ENCODE results near the gene POLR3A. TPM values are rescaled to one million over a fixed set of nuclear protein-coding genes. Genes with fewer than 3 reads are reported as not detected.

Gene POLR3A
- total RNA-seq, 1 experiment from 2014 or later: 14.9 TPM

DNA sequence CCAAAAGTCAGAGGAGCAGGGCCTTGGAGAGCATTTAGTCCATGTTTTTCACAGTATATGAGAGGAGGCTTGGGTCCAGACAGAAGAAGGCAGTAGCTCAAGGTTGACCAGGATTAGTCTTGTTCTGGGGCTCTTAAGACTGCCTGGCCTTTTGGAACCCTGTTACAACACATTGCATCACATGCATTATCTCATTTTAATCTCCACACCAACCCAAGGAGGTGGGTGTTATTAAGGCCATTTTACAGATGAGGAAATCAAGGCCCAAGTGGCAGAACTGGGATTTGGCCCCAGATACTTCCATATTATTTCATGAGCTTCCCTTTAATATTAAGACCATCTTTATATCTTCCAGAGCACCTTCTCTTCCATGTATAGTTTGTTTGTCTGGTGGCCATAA is 43.2 kb upstream of the POLR3A start:
- no peak for DNase-seq
- no peaks in the 10 kb centered on the region for H4K20me1 ChIP-seq (ENCODE audit: insufficient read depth)
- H3K9me3 ChIP-seq (ENCODE audit: insufficient read depth, low read depth): no peaks in the 10 kb centered on the region
- POLR2A ChIA-PET (ENCODE audit: unreplicated experiment): no interaction called here
- CTCF ChIA-PET: no interaction called here
- no peaks in the 10 kb centered on the region for H3K9me2 ChIP-seq (ENCODE audit: insufficient read depth)
- no peak overlapping the region for H3K4me3 ChIP-seq
- H2AFZ ChIP-seq: no peak overlapping the region
- peaks cover 9% of the 10 kb centered on the region; the same call in 1 of the 2 replicates for H3K27me3 ChIP-seq (ENCODE audit: insufficient read depth, low read depth)
- H3K36me3 ChIP-seq (ENCODE audit: low read depth): no peaks in the 10 kb centered on the region
- no TSS peak for BruUV-seq (replicated peaks)
- no peaks in the 10 kb centered on the region for H3K79me2 ChIP-seq (ENCODE audit: low read depth)
- no peaks in the 10 kb centered on the region for H3K4me1 ChIP-seq (replicated peaks; ENCODE audit: insufficient read depth)
- intact Hi-C loops (cut with micrococcal nuclease; ENCODE audit: unreplicated experiment): no loop called here
- no peak overlapping the region for H3K27ac ChIP-seq
- TF ChIP-seq, protein P1, sequence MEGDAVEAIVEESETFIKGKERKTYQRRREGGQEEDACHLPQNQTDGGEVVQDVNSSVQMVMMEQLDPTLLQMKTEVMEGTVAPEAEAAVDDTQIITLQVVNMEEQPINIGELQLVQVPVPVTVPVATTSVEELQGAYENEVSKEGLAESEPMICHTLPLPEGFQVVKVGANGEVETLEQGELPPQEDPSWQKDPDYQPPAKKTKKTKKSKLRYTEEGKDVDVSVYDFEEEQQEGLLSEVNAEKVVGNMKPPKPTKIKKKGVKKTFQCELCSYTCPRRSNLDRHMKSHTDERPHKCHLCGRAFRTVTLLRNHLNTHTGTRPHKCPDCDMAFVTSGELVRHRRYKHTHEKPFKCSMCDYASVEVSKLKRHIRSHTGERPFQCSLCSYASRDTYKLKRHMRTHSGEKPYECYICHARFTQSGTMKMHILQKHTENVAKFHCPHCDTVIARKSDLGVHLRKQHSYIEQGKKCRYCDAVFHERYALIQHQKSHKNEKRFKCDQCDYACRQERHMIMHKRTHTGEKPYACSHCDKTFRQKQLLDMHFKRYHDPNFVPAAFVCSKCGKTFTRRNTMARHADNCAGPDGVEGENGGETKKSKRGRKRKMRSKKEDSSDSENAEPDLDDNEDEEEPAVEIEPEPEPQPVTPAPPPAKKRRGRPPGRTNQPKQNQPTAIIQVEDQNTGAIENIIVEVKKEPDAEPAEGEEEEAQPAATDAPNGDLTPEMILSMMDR (conservative IDR thresholded peaks at IDR 0.05): no peak
- TF ChIP-seq EZH2 (IDR thresholded peaks at IDR 0.05; ENCODE audit: low read depth): no peak
- no peaks in the 10 kb centered on the region for H3F3A ChIP-seq (ENCODE audit: insufficient read depth, low read depth)
- no peak overlapping the region for H3K4me2 ChIP-seq

DNA sequence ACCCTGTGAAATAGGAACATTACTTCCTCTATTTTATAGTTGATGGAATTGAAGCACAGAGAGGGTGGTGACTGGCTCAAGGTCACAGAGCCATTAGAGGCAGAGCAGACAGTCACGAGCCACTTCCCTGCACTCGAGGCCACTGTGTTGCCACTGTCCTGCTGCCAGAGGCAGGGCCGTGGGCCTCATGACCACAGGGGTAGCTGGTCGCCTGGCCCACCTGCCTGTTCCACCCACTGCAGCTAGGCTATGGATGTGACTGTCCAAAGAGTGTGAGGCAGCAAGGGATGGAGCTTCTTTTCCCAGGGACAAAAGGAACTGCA is 42.5 kb upstream of the POLR3A start:
- POLR2A ChIA-PET (ENCODE audit: unreplicated experiment): no interaction called here
- no peak overlapping the region for H2AFZ ChIP-seq
- intact Hi-C loops (cut with micrococcal nuclease; ENCODE audit: unreplicated experiment): no loop called here
- no peaks in the 10 kb centered on the region for H4K20me1 ChIP-seq (ENCODE audit: insufficient read depth)
- no peaks in the 10 kb centered on the region for H3K79me2 ChIP-seq (ENCODE audit: low read depth)
- CTCF ChIA-PET: no interaction called here
- no peaks in the 10 kb centered on the region for H3K9me3 ChIP-seq (ENCODE audit: insufficient read depth, low read depth)
- H3K27ac ChIP-seq: no peak overlapping the region
- peaks cover 2% of the 10 kb centered on the region; the same call in 1 of the 2 replicates for H3K27me3 ChIP-seq (ENCODE audit: insufficient read depth, low read depth)
- no peak overlapping the region for H3K4me2 ChIP-seq
- no peak overlapping the region for H3K4me3 ChIP-seq
- H3K36me3 ChIP-seq (ENCODE audit: low read depth): no peaks in the 10 kb centered on the region
- no peaks in the 10 kb centered on the region for H3K9me2 ChIP-seq (ENCODE audit: insufficient read depth)
- H3F3A ChIP-seq (ENCODE audit: insufficient read depth, low read depth): no peaks in the 10 kb centered on the region
- TF ChIP-seq, protein P1 (conservative IDR thresholded peaks at IDR 0.05): no peak
- no peak for TF ChIP-seq EZH2 (IDR thresholded peaks at IDR 0.05; ENCODE audit: low read depth)
- BruUV-seq (replicated peaks): no TSS peak
- no peaks in the 10 kb centered on the region for H3K4me1 ChIP-seq (replicated peaks; ENCODE audit: insufficient read depth)
- DNase-seq: no peak

DNA sequence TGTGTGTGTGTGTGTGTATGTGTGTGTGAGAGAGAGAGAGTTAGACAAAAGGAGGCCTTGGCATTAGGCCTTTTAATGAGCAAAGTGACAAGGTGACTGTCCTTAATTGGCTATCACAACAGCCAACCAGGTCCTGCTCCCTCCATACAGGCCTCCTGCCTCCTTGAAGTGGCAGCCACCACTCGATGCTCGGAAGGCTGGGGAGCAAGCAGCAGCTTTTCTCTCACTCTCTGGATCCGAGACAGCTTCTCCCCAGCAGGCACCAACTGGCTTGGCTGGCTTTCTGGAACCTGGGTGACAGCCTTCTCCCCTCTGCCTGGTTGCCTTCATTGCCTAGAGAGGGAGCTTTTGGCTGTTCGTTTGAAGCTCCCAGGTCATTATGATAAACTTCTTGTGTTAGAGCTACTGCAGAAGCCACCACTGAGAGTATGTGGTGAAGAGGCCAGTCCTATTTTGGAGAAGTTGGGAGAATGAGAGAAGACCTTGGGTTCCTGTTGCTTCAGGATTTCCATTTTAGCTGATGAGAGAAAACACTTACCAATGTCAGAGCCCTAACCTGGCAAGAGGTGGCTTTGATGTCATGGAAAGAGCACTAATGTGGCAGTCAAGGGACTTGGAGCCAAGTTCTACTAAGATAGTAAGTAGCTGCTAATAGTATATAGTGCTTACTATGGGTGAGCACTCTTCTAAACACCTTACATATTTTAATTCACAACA is 42.0 kb upstream of the POLR3A start:
- ChIA-PET CTCF (no interaction called here), POLR2A (ENCODE audit: unreplicated experiment) (no interaction called here)
- Histone ChIP-seq H3K4me1 (replicated peaks; ENCODE audit: insufficient read depth) (no peaks in the 10 kb centered on the region), H3K4me2 (no peak overlapping the region), H3F3A (ENCODE audit: insufficient read depth, low read depth) (no peaks in the 10 kb centered on the region), H3K9me3 (ENCODE audit: insufficient read depth, low read depth) (no peaks in the 10 kb centered on the region), H3K9me2 (ENCODE audit: insufficient read depth) (no peaks in the 10 kb centered on the region), H3K27ac (no peak overlapping the region), H2AFZ (no peak overlapping the region), H4K20me1 (ENCODE audit: insufficient read depth) (no peaks in the 10 kb centered on the region), H3K36me3 (ENCODE audit: low read depth) (no peaks in the 10 kb centered on the region), H3K4me3 (no peak overlapping the region), H3K79me2 (ENCODE audit: low read depth) (no peaks in the 10 kb centered on the region), H3K27me3 (ENCODE audit: insufficient read depth, low read depth) (no peaks in the 10 kb centered on the region; the same call in 1 of the 2 replicates)
- DNase-seq: no peak
- intact Hi-C loops (cut with micrococcal nuclease; ENCODE audit: unreplicated experiment): no loop called here
- BruUV-seq (replicated peaks): no TSS peak
- TF ChIP-seq, protein P1 (conservative IDR thresholded peaks at IDR 0.05): no peak
- TF ChIP-seq EZH2 (IDR thresholded peaks at IDR 0.05; ENCODE audit: low read depth): no peak
